Ishikawa (cell line): ENCODE measurements around the gene IL1RL2.

ENCODE experiments used
- CEBPB ChIP-seq: IDR thresholded peaks from 2 replicates; pipeline ENCODE4 v1.6.1; 2012
- NFIC ChIP-seq: IDR thresholded peaks from 2 replicates; pipeline ENCODE4 v1.6.1; 2012
- RAD21 ChIP-seq: IDR thresholded peaks from 2 replicates; pipeline ENCODE4 v1.6.1; 2012; ENCODE audit warnings: low read depth

- TF ChIP-seq RAD21 (peak; percentile 75), NFIC (no peak), CEBPB (0 out of 2 replicates have a peak, but pooled peaks have one; percentile 6)
These were observed 20.5 kb upstream of the IL1RL2 start for GRCh38 chr2:102166189-102166845.
